Measurements from ENCODE around the gene CALML3.

The CALML3 gene

GRCh38 chr10:5492322-5492855 lies 32.4 kb upstream of the CALML3 start:
- DNase-seq (ENCODE audit: extremely low read depth, low read depth): no peak
- no peak for TF ChIP-seq CTCF (IDR thresholded peaks at IDR 0.05; ENCODE audit: low read depth, low read length, missing control alignments)
- H3K4me3 ChIP-seq (replicated peaks; ENCODE audit: low read depth, low read length): no peak overlapping the region

- no peak for DNase-seq (ENCODE audit: extremely low read depth, low read depth)
- TF ChIP-seq CTCF (IDR thresholded peaks at IDR 0.05; ENCODE audit: low read depth, low read length, missing control alignments): no peak
- no peak overlapping the region for H3K4me3 ChIP-seq (replicated peaks; ENCODE audit: low read depth, low read length)
Observed at GRCh38 chr10:5492929-5493576, 31.7 kb upstream of the CALML3 start.

GRCh38 chr10:5493691-5494090 lies 31.1 kb upstream of the CALML3 start:
- H3K4me3 ChIP-seq (replicated peaks; ENCODE audit: low read depth, low read length): no peak overlapping the region
- DNase-seq (ENCODE audit: extremely low read depth, low read depth): no peak
- TF ChIP-seq CTCF (IDR thresholded peaks at IDR 0.05; ENCODE audit: low read depth, low read length, missing control alignments): no peak

GRCh38 chr10:5494611-5495010 lies 30.1 kb upstream of the CALML3 start:
- no peak for TF ChIP-seq CTCF (IDR thresholded peaks at IDR 0.05; ENCODE audit: low read depth, low read length, missing control alignments)

GRCh38 chr10:5496261-5497250 lies 28.2 kb upstream of the CALML3 start:
- DNase-seq (ENCODE audit: extremely low read depth, low read depth): no peak
- no peak for TF ChIP-seq CTCF (IDR thresholded peaks at IDR 0.05; ENCODE audit: low read depth, low read length, missing control alignments)
- no peak overlapping the region for H3K4me3 ChIP-seq (replicated peaks; ENCODE audit: low read depth, low read length)

More at GRCh38 chr10:5494611-5495010, 30.1 kb upstream of the CALML3 start:
- H3K4me3 ChIP-seq (replicated peaks; ENCODE audit: low read depth, low read length): no peak overlapping the region
- DNase-seq (ENCODE audit: extremely low read depth, low read depth): no peak

- TF ChIP-seq CTCF (IDR thresholded peaks at IDR 0.05; ENCODE audit: low read depth, low read length, missing control alignments): no peak
Observed at GRCh38 chr10:5497289-5497688, 27.5 kb upstream of the CALML3 start.

More at GRCh38 chr10:5497289-5497688, 27.5 kb upstream of the CALML3 start:
- H3K4me3 ChIP-seq (replicated peaks; ENCODE audit: low read depth, low read length): no peak overlapping the region
- DNase-seq (ENCODE audit: extremely low read depth, low read depth): no peak
